Activated naive CD4-positive, alpha-beta T cell treated with anti-CD3 and anti-CD28 coated beads, Interleukin-2, amount 10 ng/mL, durations not matched to agents 5 hours and 36 hours (primary cell): ENCODE data around the gene NUDT19. TPM values are rescaled to one million over a fixed set of nuclear protein-coding genes. Genes with fewer than 3 reads are reported as not detected.

Experiments used
- total RNA-seq, 2 experiments: library from RNA; stranded (reverse); gene quantifications; one replicate each; pipeline ENCODE4 v1.2.3, GENCODE V29; 2021

The NUDT19 gene
- total RNA-seq, result 10 to 100 TPM; 15.3 to 15.5 TPM

GRCh38 chr19:32691291-32691951 is at the start of gene NUDT19:
TSS of gene NUDT19 (plus strand) at chr19:32691821. CDS start at chr19:32691961, 140 bp downstream.

GRCh38 chr19:32674931-32675719 is 16.5 kb upstream of the NUDT19 start, which contains the start of gene ANKRD27:
TSS of gene ANKRD27 (minus strand) at chr19:32675180. CDS start at chr19:32659015, 16,165 bp downstream.

GRCh38 chr19:32675720-32676185 is 15.9 kb upstream of the NUDT19 start, which contains the start of gene RGS9BP:
TSS of gene RGS9BP (plus strand) at chr19:32675848. CDS start at chr19:32676264, 416 bp downstream.

GRCh38 chr19:32719611-32720059 is 28.0 kb downstream of the NUDT19 start, which contains the start of gene TDRD12:
TSS of gene TDRD12 (plus strand) at chr19:32719767. CDS start at chr19:32720073, 306 bp downstream.

Other genes starting within 250 kb of the NUDT19 start
- gene PDCD5, start 110.6 kb upstream of the NUDT19 start, total RNA-seq, result 100 to 1,000 TPM; 106 to 107 TPM
- gene ANKRD27, start 16.6 kb upstream of the NUDT19 start, total RNA-seq, result 10 to 100 TPM; 40.6 to 45.3 TPM
- gene RGS9BP, start 16.0 kb upstream of the NUDT19 start, total RNA-seq, result under 1 TPM; 0.22 to 0.25 TPM
- gene TDRD12, start 27.9 kb downstream of the NUDT19 start, total RNA-seq, result under 1 TPM; 0.39 to 0.40 TPM
- gene SLC7A9, start 177.9 kb downstream of the NUDT19 start, total RNA-seq, result under 1 TPM in 1 of 2 experiments, not detected in 1; 0.17 TPM